ENCODE measurements around the gene LYPD6B. TPM values are rescaled to one million over a fixed set of nuclear protein-coding genes. Genes with fewer than 3 reads are reported as not detected.

LYPD6B gene, protein sequence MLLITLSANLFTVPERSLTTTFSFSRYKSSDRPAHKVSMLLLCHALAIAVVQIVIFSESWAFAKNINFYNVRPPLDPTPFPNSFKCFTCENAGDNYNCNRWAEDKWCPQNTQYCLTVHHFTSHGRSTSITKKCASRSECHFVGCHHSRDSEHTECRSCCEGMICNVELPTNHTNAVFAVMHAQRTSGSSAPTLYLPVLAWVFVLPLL
- total RNA-seq (1 to 10 TPM in 1 of 2 donors, not detected in 1; 1.4 TPM), total RNA-seq (0 to 0.46 reads per million in 2 donors)

GRCh38 chr2:149038442-149039212, at the start of gene LYPD6B:
Gene LYPD6B (plus strand): TSS chr2:149038699. CDS start chr2:149130949, 92,250 bp downstream.
- peaks cover 2% of the 10 kb centered on the region for H3K4me1 Mint-ChIP-seq
- DNase-seq, result peak in 1 of 3 donors; percentile 12
- H3K27me3 Mint-ChIP-seq, result peaks cover 56% of the 10 kb centered on the region
- peak; percentile 73 for ATAC-seq
- peaks cover 4% of the 10 kb centered on the region for H3K36me3 Mint-ChIP-seq (ENCODE audit: low read depth)
- H3K4me3 Mint-ChIP-seq, result peak within 1 kb of the TSS; percentile 63
- no peak within 1 kb of the TSS for H3K27ac Mint-ChIP-seq
- H3K9me3 ChIP-seq (ENCODE audit: control insufficient read depth, low read length, poor library complexity, severe bottlenecking), result no peaks in the 10 kb centered on the region

DNA sequence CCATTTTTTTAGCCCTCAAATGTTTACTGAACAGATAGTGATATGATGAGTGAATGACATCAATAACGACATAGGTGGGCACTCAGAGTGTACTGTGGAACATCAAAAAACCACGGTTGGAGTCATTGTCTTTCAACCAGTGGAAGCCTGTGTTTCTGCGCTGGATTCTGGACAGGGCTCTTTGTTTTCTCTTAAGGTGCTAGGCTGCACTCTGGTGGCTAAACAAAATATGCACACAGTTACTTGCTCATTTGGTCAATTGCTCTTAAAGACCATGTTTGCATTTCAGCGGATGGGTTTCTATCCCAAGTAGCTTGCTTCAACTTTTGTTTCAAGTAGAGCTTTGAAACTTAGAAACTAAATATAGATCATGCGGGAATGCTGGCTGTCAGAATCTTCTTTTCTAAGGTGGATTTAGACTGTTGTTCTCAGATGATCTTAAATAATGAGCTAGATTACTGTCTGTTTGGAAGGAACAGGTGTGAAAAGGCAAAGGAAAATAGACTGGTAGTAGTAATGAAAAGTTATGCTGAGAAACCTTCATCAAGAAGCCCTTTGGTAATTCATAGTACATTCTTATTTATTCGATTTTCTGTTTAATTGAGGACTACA, 48.5 kb upstream of the LYPD6B start:
- DNase-seq, result peak in 1 of 3 donors; percentile 26
- no peaks in the 10 kb centered on the region for H3K27me3 Mint-ChIP-seq

DNA sequence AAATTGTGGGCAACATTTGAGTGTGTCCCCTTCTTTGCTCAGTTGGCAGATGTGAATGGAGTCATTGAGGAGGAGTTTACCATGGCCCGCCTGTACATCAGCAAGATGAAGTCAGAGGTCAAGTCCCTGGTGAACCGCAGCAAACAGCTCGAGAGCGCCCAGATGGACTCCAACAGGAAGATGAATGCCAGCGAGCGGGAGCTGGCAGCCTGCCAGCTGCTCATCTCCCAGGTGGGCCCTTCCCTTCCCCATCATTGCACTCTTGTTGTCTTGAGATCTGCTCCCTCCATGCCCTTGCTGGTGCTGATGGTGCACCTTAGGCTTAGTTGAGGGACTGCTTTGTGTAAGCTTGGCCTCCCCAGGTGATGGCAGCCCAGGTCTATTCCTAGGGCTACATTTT, 47.5 kb upstream of the LYPD6B start:
- no peak overlapping the region for H3K27ac Mint-ChIP-seq
- H3K4me3 Mint-ChIP-seq, result no peak overlapping the region
- no peak for DNase-seq
- no peak for ATAC-seq
- H3K4me1 Mint-ChIP-seq, result peaks cover 7% of the 10 kb centered on the region
- H3K36me3 Mint-ChIP-seq (ENCODE audit: low read depth), result peaks cover 11% of the 10 kb centered on the region
- no peaks in the 10 kb centered on the region for H3K9me3 ChIP-seq (ENCODE audit: control insufficient read depth, low read length, poor library complexity, severe bottlenecking)
- H3K27me3 Mint-ChIP-seq, result no peaks in the 10 kb centered on the region

More for the DNA sequence above, 48.5 kb upstream of the LYPD6B start:
- peak; percentile 75 for ATAC-seq
- no peak overlapping the region for H3K4me3 Mint-ChIP-seq
- H3K27ac Mint-ChIP-seq, result no peak overlapping the region
- H3K4me1 Mint-ChIP-seq, result peaks cover 9% of the 10 kb centered on the region
- peaks cover 7% of the 10 kb centered on the region for H3K36me3 Mint-ChIP-seq (ENCODE audit: low read depth)
- no peaks in the 10 kb centered on the region for H3K9me3 ChIP-seq (ENCODE audit: control insufficient read depth, low read length, poor library complexity, severe bottlenecking)

DNA sequence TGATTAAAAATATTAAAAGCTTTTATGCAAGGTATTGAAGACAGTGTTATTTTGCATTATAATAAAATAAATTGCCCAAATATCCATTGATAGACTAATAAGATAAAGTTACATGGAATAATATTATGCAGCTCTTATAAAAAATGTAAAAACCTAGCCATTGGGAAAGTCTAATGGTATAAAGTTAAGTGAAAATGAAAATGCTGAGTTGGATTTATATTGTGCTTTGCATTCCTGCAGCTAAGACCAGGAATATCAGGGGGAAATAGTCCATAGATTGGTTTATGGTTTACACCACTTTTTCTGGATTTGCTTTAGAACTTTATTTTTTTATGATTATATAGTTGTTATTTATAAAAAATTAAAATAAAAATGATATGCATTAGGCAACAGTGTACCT, 46.1 kb upstream of the LYPD6B start:
- H3K27ac Mint-ChIP-seq, result no peak overlapping the region
- peaks cover 6% of the 10 kb centered on the region for H3K4me1 Mint-ChIP-seq
- ATAC-seq, result no peak
- H3K27me3 Mint-ChIP-seq, result no peaks in the 10 kb centered on the region
- no peak for DNase-seq
- no peak overlapping the region for H3K4me3 Mint-ChIP-seq
- no peaks in the 10 kb centered on the region for H3K9me3 ChIP-seq (ENCODE audit: control insufficient read depth, low read length, poor library complexity, severe bottlenecking)
- H3K36me3 Mint-ChIP-seq (ENCODE audit: low read depth), result peaks cover 11% of the 10 kb centered on the region

- H3K36me3 Mint-ChIP-seq (ENCODE audit: low read depth), result peaks cover 11% of the 10 kb centered on the region
Observed at GRCh38 chr2:148993351-148993750, 45.1 kb upstream of the LYPD6B start.

GRCh38 chr2:148994341-148994740, 44.2 kb upstream of the LYPD6B start:
- no peak overlapping the region for H3K27ac Mint-ChIP-seq
- no peak for ATAC-seq
- H3K4me3 Mint-ChIP-seq, result no peak overlapping the region
- peaks cover 9% of the 10 kb centered on the region for H3K36me3 Mint-ChIP-seq (ENCODE audit: low read depth)
- H3K9me3 ChIP-seq (ENCODE audit: control insufficient read depth, low read length, poor library complexity, severe bottlenecking), result no peaks in the 10 kb centered on the region
- peaks cover 9% of the 10 kb centered on the region for H3K4me1 Mint-ChIP-seq
- H3K27me3 Mint-ChIP-seq, result no peaks in the 10 kb centered on the region
- DNase-seq, result no peak

More at GRCh38 chr2:148993351-148993750, 45.1 kb upstream of the LYPD6B start:
- no peaks in the 10 kb centered on the region for H3K9me3 ChIP-seq (ENCODE audit: control insufficient read depth, low read length, poor library complexity, severe bottlenecking)
- no peak for ATAC-seq
- Mint-ChIP-seq H3K4me3 (no peak overlapping the region), H3K4me1 (peaks cover 12% of the 10 kb centered on the region), H3K27ac (no peak overlapping the region), H3K27me3 (no peaks in the 10 kb centered on the region)
- no peak for DNase-seq

GRCh38 chr2:148996805-148997204, 41.7 kb upstream of the LYPD6B start:
- H3K4me1 Mint-ChIP-seq, result peaks cover 6% of the 10 kb centered on the region
- no peak overlapping the region for H3K27ac Mint-ChIP-seq
- peaks cover 9% of the 10 kb centered on the region for H3K36me3 Mint-ChIP-seq (ENCODE audit: low read depth)
- no peak for ATAC-seq
- no peaks in the 10 kb centered on the region for H3K27me3 Mint-ChIP-seq
- DNase-seq, result no peak
- no peaks in the 10 kb centered on the region for H3K9me3 ChIP-seq (ENCODE audit: control insufficient read depth, low read length, poor library complexity, severe bottlenecking)
- no peak overlapping the region for H3K4me3 Mint-ChIP-seq

- peak overlapping the region; percentile 57 for H3K27ac Mint-ChIP-seq
- no peaks in the 10 kb centered on the region for H3K27me3 Mint-ChIP-seq
- no peaks in the 10 kb centered on the region for H3K9me3 ChIP-seq (ENCODE audit: control insufficient read depth, low read length, poor library complexity, severe bottlenecking)
- H3K4me3 Mint-ChIP-seq, result no peak overlapping the region
- peaks cover 19% of the 10 kb centered on the region for H3K36me3 Mint-ChIP-seq (ENCODE audit: low read depth)
- ATAC-seq (no peak), DNase-seq (no peak)
- H3K4me1 Mint-ChIP-seq, result peaks cover 14% of the 10 kb centered on the region
Observed at GRCh38 chr2:148998165-148998830, 40.2 kb upstream of the LYPD6B start.

DNA sequence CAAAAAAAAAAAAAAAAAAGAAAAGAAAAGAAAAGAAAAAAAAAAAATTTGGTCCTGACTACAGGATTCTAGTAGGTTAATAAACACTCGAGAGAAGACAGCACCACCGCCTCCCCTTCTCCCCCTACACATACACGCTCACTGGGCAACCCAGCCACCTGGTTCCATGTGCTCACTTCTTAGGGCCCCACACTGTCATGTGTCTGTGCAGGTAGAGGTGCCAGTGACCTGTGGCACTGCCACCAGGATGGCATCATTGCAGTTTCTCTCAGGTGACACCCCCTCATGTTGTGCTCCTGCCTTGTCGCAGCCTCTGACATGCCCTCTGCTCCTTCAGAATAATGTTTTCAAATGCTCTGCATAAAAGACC, 39.7 kb upstream of the LYPD6B start:
- H3K4me1 Mint-ChIP-seq, result peaks cover 14% of the 10 kb centered on the region
- H3K9me3 ChIP-seq (ENCODE audit: control insufficient read depth, low read length, poor library complexity, severe bottlenecking), result no peaks in the 10 kb centered on the region
- H3K36me3 Mint-ChIP-seq (ENCODE audit: low read depth), result peaks cover 15% of the 10 kb centered on the region
- H3K27ac Mint-ChIP-seq, result no peak overlapping the region
- H3K4me3 Mint-ChIP-seq, result no peak overlapping the region
- DNase-seq (no peak), ATAC-seq (no peak)
- no peaks in the 10 kb centered on the region for H3K27me3 Mint-ChIP-seq

DNA sequence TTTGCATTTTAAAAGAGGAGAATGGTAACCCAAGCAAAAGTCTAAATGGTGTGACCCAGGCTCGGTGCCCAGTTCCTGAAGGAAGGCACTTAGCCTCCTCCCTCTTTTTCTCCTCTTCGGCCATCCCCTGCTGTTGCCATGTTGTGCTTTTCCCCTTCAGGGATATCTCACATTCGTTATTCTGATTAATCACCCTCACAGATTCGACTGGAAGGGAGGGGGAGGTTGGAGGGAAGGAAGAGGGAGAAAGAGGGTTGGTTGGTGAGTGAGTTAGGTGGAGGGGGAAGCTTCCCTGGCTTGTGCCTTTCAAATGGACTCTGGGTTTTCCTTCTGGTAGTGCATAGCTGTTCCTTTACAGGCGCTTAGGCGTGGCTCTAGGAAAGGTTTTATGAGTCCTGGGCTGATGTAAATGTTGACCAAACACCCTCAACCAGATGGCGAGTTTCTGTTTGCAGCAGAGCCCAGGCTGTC, 39.0 kb upstream of the LYPD6B start:
- no peak overlapping the region for H3K4me3 Mint-ChIP-seq
- H3K36me3 Mint-ChIP-seq (ENCODE audit: low read depth), result peaks cover 15% of the 10 kb centered on the region
- H3K27ac Mint-ChIP-seq, result no peak overlapping the region
- DNase-seq (no peak), ATAC-seq (no peak)
- H3K27me3 Mint-ChIP-seq, result no peaks in the 10 kb centered on the region
- H3K9me3 ChIP-seq (ENCODE audit: control insufficient read depth, low read length, poor library complexity, severe bottlenecking), result no peaks in the 10 kb centered on the region
- H3K4me1 Mint-ChIP-seq, result peaks cover 14% of the 10 kb centered on the region

DNA sequence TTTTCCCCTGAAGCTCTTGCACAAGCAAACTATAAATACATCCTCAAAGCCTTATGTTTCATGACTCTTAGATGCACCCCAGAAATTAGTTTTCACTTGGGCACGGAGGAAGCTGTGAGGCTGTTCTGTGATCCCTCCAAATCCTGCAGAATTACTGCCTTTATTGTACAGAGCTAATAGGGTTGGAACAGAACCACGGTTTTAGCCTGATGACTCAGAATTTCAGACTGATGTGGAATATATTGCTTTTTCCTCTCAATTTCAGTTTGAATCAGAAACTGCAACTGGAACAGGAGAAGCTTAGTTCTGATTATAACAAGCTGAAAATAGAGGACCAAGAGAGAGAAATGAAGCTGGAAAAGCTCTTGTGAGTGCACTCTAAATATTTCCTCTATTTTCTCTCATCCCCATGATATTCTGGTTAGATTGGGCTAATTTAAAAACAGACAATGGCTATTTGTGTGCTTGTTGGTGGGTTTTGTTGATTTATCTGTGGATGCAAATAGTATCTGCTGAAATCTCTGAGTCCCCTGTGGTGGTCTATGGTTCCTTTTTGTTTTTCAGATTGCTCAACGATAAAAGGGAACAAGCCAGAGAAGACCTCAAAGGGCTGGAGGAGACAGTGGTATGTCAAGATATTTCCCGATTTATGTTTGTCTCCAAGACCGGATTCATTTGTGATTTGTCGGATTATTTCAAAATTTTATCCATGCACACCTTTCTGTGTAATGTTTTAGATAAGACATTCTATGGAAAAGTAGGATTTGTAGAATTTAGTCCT, 38.2 kb upstream of the LYPD6B start:
- Mint-ChIP-seq H3K4me3 (no peak overlapping the region), H3K36me3 (ENCODE audit: low read depth) (peaks cover 10% of the 10 kb centered on the region), H3K27ac (no peak overlapping the region), H3K4me1 (peaks cover 14% of the 10 kb centered on the region), H3K27me3 (no peaks in the 10 kb centered on the region)
- no peaks in the 10 kb centered on the region for H3K9me3 ChIP-seq (ENCODE audit: control insufficient read depth, low read length, poor library complexity, severe bottlenecking)
- ATAC-seq (no peak), DNase-seq (no peak)

DNA sequence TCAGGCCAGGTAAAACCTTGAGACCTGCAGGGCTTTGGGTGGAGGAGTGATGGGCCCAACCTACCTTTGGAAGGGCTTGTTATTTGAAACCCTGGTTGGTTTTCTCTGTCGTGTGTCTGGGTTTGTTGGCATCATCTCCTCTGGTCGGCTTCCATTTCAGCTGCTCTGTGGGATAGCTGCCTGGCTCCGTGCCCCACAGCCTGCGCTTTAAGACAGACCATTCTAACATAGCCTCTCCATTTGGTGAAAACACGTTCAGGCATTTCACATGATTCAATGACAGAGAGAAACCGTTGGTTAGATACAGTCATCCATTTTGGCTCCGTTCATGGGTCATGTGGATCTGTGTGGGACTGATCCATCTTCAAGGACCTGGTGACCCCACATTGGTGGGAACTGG, 37.0 kb upstream of the LYPD6B start:
- no peaks in the 10 kb centered on the region for H3K9me3 ChIP-seq (ENCODE audit: control insufficient read depth, low read length, poor library complexity, severe bottlenecking)
- ATAC-seq (no peak), DNase-seq (no peak)
- H3K4me1 Mint-ChIP-seq, result peaks cover 20% of the 10 kb centered on the region
- H3K4me3 Mint-ChIP-seq, result no peak overlapping the region
- no peaks in the 10 kb centered on the region for H3K27me3 Mint-ChIP-seq
- H3K27ac Mint-ChIP-seq, result no peak overlapping the region
- H3K36me3 Mint-ChIP-seq (ENCODE audit: low read depth), result peaks cover 16% of the 10 kb centered on the region

All from T-helper 17 cell (primary cell).